ENCODE measurements around the gene RYR1. TPM values are rescaled to one million over a fixed set of nuclear protein-coding genes. Genes with fewer than 3 reads are reported as not detected.

Gene RYR1
- total RNA-seq, 1 experiment from 2014 or later = 34.2 TPM

DNA sequence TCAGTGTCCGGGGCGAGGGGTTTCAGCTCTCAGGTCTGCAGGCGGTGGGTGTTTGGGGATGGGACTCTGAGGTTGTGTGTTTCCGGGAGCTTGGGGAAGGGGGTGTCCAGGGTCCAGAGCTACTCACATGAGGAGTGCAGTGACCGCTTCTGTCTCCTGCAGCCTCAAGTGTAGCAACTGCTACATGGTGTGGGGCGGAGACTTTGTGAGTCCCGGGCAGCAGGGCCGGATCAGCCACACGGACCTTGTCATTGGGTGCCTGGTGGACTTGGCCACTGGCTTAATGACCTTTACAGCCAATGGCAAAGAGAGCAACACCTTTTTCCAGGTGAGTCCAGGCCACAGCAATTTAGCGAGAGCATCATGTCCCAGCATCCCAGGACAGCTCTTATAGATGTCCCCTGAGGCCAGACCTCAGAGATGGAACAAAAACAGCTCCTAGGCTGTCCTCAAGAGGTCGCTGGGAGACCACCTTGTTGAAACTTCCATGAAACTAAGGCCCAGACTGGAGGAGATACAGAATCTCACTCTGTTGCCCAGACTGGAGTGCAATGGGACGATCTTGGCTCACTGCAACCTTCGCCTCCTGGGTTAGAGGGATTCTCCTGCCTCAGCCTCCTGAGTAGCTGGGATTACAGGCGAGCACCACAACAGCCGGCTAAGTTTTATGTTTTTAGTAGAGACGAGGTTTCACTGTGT, 44.9 kb downstream of the RYR1 start:
- H3K27ac ChIP-seq (ENCODE audit: low read length) = no peak overlapping the region
- in situ Hi-C loops (cut with HindIII; ENCODE audit: low pct_unique_long_range_greater_than_20kb, low sequenced_read_pairs) (no loop called here), intact Hi-C loops (cut with micrococcal nuclease; ENCODE audit: unreplicated experiment) (no loop called here)
- TF ChIP-seq POLR2AphosphoS5 (IDR thresholded peaks at IDR 0.05; ENCODE audit: low read depth, low read length) (no peak), TCF7L2 (IDR thresholded peaks at IDR 0.05; ENCODE audit: low read depth, low read length) (no peak), SIN3A (IDR thresholded peaks at IDR 0.05; ENCODE audit: borderline replicate concordance, insufficient read depth, low read depth, low read length) (no peak)
- TF ChIP-seq, protein P1, sequence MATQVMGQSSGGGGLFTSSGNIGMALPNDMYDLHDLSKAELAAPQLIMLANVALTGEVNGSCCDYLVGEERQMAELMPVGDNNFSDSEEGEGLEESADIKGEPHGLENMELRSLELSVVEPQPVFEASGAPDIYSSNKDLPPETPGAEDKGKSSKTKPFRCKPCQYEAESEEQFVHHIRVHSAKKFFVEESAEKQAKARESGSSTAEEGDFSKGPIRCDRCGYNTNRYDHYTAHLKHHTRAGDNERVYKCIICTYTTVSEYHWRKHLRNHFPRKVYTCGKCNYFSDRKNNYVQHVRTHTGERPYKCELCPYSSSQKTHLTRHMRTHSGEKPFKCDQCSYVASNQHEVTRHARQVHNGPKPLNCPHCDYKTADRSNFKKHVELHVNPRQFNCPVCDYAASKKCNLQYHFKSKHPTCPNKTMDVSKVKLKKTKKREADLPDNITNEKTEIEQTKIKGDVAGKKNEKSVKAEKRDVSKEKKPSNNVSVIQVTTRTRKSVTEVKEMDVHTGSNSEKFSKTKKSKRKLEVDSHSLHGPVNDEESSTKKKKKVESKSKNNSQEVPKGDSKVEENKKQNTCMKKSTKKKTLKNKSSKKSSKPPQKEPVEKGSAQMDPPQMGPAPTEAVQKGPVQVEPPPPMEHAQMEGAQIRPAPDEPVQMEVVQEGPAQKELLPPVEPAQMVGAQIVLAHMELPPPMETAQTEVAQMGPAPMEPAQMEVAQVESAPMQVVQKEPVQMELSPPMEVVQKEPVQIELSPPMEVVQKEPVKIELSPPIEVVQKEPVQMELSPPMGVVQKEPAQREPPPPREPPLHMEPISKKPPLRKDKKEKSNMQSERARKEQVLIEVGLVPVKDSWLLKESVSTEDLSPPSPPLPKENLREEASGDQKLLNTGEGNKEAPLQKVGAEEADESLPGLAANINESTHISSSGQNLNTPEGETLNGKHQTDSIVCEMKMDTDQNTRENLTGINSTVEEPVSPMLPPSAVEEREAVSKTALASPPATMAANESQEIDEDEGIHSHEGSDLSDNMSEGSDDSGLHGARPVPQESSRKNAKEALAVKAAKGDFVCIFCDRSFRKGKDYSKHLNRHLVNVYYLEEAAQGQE (IDR thresholded peaks at IDR 0.05; ENCODE audit: insufficient read depth in 1 of 2, low read depth in 2 of 2, low read length in 1 of 2) = no peak
- TF ChIP-seq, protein P2, sequence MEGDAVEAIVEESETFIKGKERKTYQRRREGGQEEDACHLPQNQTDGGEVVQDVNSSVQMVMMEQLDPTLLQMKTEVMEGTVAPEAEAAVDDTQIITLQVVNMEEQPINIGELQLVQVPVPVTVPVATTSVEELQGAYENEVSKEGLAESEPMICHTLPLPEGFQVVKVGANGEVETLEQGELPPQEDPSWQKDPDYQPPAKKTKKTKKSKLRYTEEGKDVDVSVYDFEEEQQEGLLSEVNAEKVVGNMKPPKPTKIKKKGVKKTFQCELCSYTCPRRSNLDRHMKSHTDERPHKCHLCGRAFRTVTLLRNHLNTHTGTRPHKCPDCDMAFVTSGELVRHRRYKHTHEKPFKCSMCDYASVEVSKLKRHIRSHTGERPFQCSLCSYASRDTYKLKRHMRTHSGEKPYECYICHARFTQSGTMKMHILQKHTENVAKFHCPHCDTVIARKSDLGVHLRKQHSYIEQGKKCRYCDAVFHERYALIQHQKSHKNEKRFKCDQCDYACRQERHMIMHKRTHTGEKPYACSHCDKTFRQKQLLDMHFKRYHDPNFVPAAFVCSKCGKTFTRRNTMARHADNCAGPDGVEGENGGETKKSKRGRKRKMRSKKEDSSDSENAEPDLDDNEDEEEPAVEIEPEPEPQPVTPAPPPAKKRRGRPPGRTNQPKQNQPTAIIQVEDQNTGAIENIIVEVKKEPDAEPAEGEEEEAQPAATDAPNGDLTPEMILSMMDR (IDR thresholded peaks at IDR 0.05) = no peak; the same call in 1 of the 2 replicates
- H3K4me1 ChIP-seq (ENCODE audit: control insufficient read depth, insufficient read depth, low read length) = no peaks in the 10 kb centered on the region
- no peaks in the 10 kb centered on the region for H3K9me3 ChIP-seq (ENCODE audit: control insufficient read depth, insufficient read depth, low read depth, low read length)
- POLR2A ChIA-PET = no interaction called here
- ATAC-seq (peak; percentile 91), DNase-seq (ENCODE audit: low read depth, low spot score) (no peak)
- no peaks in the 10 kb centered on the region for H3K27me3 ChIP-seq (ENCODE audit: control insufficient read depth, insufficient read depth, low read length)
- no peak overlapping the region for H3K4me3 ChIP-seq (ENCODE audit: low read depth in 2 of 2, low read length in 2 of 2)
- CTCF ChIA-PET = interaction anchor here (0.6 to 1.5 kb wide), 7 partner anchors 9 to 356 kb away, joined by 3 to 4 read pairs (median 3); no protein-coding TSS in a partner anchor
- no peaks in the 10 kb centered on the region for H3K36me3 ChIP-seq (ENCODE audit: control insufficient read depth, insufficient read depth, low read length)
- BruUV-seq (replicated peaks) = no TSS peak

DNA sequence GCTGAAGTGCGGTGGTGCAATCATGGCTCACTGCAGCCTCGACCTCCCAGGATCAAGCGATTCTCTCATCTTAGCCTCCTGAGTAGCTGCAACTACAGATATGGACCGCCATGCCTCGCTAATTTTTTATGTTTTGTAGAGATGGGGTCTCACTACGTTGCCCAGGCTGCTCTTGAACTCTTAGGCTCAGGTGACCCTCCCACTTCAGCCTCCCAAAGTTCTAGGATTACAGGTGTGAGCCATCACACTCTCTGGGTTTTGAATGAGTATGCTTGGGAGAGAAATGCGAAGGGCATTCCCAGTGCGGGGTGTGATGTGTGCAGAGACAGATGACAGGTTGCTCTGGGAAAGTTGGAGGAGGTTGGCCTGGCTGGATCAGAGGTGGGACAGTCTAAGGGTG, 49.0 kb downstream of the RYR1 start:
- POLR2A ChIA-PET = no interaction called here
- in situ Hi-C loops (cut with HindIII; ENCODE audit: low pct_unique_long_range_greater_than_20kb, low sequenced_read_pairs) (no loop called here), intact Hi-C loops (cut with micrococcal nuclease; ENCODE audit: unreplicated experiment) (no loop called here)
- H3K4me1 ChIP-seq (ENCODE audit: control insufficient read depth, insufficient read depth, low read length) = no peaks in the 10 kb centered on the region
- ATAC-seq (no peak), DNase-seq (ENCODE audit: low read depth, low spot score) (no peak)
- TF ChIP-seq TCF7L2 (IDR thresholded peaks at IDR 0.05; ENCODE audit: low read depth, low read length) (no peak), POLR2AphosphoS5 (IDR thresholded peaks at IDR 0.05; ENCODE audit: low read depth, low read length) (no peak), SIN3A (IDR thresholded peaks at IDR 0.05; ENCODE audit: borderline replicate concordance, insufficient read depth, low read depth, low read length) (no peak)
- TF ChIP-seq, protein P2 (IDR thresholded peaks at IDR 0.05) = no peak
- TF ChIP-seq, protein P1 (IDR thresholded peaks at IDR 0.05; ENCODE audit: insufficient read depth in 1 of 2, low read depth in 2 of 2, low read length in 1 of 2) = no peak
- no peaks in the 10 kb centered on the region for H3K27me3 ChIP-seq (ENCODE audit: control insufficient read depth, insufficient read depth, low read length)
- H3K36me3 ChIP-seq (ENCODE audit: control insufficient read depth, insufficient read depth, low read length) = no peaks in the 10 kb centered on the region
- H3K4me3 ChIP-seq (ENCODE audit: low read depth in 2 of 2, low read length in 2 of 2) = no peak overlapping the region
- no peaks in the 10 kb centered on the region for H3K9me3 ChIP-seq (ENCODE audit: control insufficient read depth, insufficient read depth, low read depth, low read length)
- no TSS peak for BruUV-seq (replicated peaks)
- no peak overlapping the region for H3K27ac ChIP-seq (ENCODE audit: low read length)
- CTCF ChIA-PET = no interaction called here
